ENCODE measurements around the gene UGT1A6. TPM values are rescaled to one million over a fixed set of nuclear protein-coding genes. Genes with fewer than 3 reads are reported as not detected.
"Not testable (repeated sequence)": the region's sequence is repeated elsewhere in the genome, so short reads cannot be mapped to it uniquely, and the experiment has no call there.

Gene UGT1A6
- total and polyA plus RNA-seq, 2 experiments from 2014 or later: not detected

DNA sequence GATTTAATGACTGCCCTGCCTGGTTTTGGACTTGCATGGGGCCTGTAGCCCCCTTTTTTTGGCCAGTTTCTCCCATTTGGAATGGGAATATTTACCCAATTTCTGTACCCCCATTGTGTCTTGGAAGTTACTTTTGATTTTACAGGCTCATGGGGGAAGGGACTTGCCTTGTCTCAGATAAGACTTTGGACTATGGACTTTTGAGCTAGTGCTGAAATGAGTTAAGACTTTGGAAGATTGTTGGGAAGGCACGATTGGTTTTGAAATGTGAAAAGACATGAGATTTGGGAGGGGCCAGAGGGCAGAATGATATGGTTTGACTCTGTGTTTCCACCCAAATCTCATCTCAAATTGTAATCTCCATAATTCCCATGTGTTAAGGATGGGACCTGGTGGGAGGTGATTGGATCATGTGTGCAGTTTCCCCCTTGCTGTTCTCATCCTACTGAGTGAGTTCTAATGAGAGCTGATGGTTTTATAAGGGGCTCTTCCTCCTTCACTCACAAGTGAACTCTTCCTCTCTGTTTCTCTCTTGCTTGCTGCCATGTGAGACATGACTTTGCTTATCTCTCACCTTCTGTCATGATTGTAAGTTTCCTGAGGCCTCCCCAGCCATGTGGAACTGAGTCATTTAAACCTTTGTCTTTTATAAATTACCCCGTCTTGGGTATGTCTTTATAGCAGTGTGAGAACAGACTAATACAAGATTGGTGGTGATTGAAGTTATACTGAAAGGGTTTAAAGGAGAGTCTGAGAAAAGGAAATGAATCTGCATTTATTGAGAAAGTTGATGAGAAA lies 58.7 kb downstream of the UGT1A6 start:
- H3K4me3 Mint-ChIP-seq; ATAC-seq; H2AFZ ChIP-seq; H3K4me2 ChIP-seq; H3K27ac ChIP-seq (ENCODE audit: low read depth); H3K4me1 ChIP-seq (ENCODE audit: insufficient read depth); H3K4me3 ChIP-seq; H3K4me1 Mint-ChIP-seq; H3F3A ChIP-seq (replicated peaks; ENCODE audit: low read depth); H3K27me3 ChIP-seq (ENCODE audit: insufficient read depth); H4K20me1 ChIP-seq (replicated peaks; ENCODE audit: insufficient read depth); H3K9me2 ChIP-seq (ENCODE audit: insufficient read depth); H3K79me2 ChIP-seq (replicated peaks; ENCODE audit: insufficient read depth); H3K27me3 Mint-ChIP-seq (ENCODE audit: insufficient read depth, low read depth, poor library complexity); H3K36me3 ChIP-seq (ENCODE audit: insufficient read depth); DNase-seq (ENCODE audit: low spot score); H3K27ac Mint-ChIP-seq: not testable (repeated sequence)
- H3K9me3 Mint-ChIP-seq: peaks cover 61% of the 10 kb centered on the region
- H3K36me3 Mint-ChIP-seq (ENCODE audit: low read depth): peaks cover 16% of the 10 kb centered on the region

DNA sequence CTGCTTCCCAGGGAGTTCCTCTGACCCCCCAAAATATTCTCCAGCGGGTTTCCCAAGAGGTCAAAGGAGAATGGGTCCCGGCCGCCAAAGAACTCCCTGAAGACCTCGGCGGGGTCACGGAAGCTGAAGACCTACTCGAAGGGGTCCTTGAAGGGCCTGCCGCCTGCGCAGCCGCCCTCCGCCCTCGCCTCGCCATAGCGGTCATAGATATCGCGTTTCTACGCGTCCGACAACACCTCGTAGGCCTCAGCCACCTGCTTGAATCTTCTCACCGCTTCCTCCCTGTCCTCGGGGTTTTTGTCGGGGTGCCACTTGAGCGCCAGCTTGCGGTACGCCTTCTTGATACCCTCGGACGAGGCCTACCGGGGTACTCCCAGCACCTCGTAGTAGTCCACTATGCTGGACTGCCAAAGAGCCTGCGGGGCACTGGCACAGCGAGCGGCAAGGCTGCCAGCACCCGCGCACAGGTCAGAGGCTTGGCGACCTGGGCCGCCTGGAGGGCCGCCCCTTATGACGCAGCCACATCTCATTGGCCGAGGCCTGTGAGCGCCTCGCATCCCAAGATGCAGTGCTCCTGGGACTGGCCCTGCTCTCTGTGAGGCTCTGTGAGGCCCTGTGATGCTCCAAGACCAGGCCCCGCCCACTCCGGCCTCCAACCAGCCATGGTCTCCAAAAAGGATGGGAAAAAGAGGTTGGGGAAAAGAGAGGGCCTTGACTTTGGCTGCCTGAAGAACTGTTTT lies 62.4 kb downstream of the UGT1A6 start:
- peaks cover 8% of the 10 kb centered on the region for H3K36me3 Mint-ChIP-seq (ENCODE audit: low read depth)
- H3K4me3 Mint-ChIP-seq: no peak overlapping the region
- Histone ChIP-seq H3K4me2 (no peak overlapping the region), H2AFZ (no peak overlapping the region), H3K27ac (ENCODE audit: low read depth) (no peak overlapping the region), H3K4me3 (no peak overlapping the region), H3K36me3 (ENCODE audit: insufficient read depth) (no peaks in the 10 kb centered on the region), H3K9me2 (ENCODE audit: insufficient read depth) (peaks cover 4% of the 10 kb centered on the region; the same call in 1 of the 2 replicates), H3F3A (replicated peaks; ENCODE audit: low read depth) (no peaks in the 10 kb centered on the region), H3K79me2 (replicated peaks; ENCODE audit: insufficient read depth) (no peaks in the 10 kb centered on the region), H3K4me1 (ENCODE audit: insufficient read depth) (no peaks in the 10 kb centered on the region), H4K20me1 (replicated peaks; ENCODE audit: insufficient read depth) (no peaks in the 10 kb centered on the region), H3K27me3 (ENCODE audit: insufficient read depth) (no peaks in the 10 kb centered on the region)
- H3K9me3 Mint-ChIP-seq: peaks cover 36% of the 10 kb centered on the region
- no peaks in the 10 kb centered on the region for H3K27me3 Mint-ChIP-seq (ENCODE audit: insufficient read depth, low read depth, poor library complexity)
- DNase-seq (ENCODE audit: low spot score) (no peak), ATAC-seq (no peak)
- H3K27ac Mint-ChIP-seq: no peak overlapping the region
- H3K4me1 Mint-ChIP-seq: no peaks in the 10 kb centered on the region; the same call in 2 of the 3 replicates
- TF ChIP-seq NANOG (IDR thresholded peaks at IDR 0.05; ENCODE audit: borderline replicate concordance) (no peak), POLR2AphosphoS5 (IDR thresholded peaks at IDR 0.05; ENCODE audit: low read depth) (no peak), EZH2 (IDR thresholded peaks at IDR 0.05; ENCODE audit: low read depth, unreplicated experiment) (no peak), CREB1 (CRISPR knock-in tag; IDR thresholded peaks at IDR 0.05; ENCODE audit: low read depth) (no peak), EZH2phosphoT487 (IDR thresholded peaks at IDR 0.05; ENCODE audit: unreplicated experiment) (no peak), JUNB (IDR thresholded peaks at IDR 0.05; ENCODE audit: unreplicated experiment) (no peak)
- TF ChIP-seq, protein P1, sequence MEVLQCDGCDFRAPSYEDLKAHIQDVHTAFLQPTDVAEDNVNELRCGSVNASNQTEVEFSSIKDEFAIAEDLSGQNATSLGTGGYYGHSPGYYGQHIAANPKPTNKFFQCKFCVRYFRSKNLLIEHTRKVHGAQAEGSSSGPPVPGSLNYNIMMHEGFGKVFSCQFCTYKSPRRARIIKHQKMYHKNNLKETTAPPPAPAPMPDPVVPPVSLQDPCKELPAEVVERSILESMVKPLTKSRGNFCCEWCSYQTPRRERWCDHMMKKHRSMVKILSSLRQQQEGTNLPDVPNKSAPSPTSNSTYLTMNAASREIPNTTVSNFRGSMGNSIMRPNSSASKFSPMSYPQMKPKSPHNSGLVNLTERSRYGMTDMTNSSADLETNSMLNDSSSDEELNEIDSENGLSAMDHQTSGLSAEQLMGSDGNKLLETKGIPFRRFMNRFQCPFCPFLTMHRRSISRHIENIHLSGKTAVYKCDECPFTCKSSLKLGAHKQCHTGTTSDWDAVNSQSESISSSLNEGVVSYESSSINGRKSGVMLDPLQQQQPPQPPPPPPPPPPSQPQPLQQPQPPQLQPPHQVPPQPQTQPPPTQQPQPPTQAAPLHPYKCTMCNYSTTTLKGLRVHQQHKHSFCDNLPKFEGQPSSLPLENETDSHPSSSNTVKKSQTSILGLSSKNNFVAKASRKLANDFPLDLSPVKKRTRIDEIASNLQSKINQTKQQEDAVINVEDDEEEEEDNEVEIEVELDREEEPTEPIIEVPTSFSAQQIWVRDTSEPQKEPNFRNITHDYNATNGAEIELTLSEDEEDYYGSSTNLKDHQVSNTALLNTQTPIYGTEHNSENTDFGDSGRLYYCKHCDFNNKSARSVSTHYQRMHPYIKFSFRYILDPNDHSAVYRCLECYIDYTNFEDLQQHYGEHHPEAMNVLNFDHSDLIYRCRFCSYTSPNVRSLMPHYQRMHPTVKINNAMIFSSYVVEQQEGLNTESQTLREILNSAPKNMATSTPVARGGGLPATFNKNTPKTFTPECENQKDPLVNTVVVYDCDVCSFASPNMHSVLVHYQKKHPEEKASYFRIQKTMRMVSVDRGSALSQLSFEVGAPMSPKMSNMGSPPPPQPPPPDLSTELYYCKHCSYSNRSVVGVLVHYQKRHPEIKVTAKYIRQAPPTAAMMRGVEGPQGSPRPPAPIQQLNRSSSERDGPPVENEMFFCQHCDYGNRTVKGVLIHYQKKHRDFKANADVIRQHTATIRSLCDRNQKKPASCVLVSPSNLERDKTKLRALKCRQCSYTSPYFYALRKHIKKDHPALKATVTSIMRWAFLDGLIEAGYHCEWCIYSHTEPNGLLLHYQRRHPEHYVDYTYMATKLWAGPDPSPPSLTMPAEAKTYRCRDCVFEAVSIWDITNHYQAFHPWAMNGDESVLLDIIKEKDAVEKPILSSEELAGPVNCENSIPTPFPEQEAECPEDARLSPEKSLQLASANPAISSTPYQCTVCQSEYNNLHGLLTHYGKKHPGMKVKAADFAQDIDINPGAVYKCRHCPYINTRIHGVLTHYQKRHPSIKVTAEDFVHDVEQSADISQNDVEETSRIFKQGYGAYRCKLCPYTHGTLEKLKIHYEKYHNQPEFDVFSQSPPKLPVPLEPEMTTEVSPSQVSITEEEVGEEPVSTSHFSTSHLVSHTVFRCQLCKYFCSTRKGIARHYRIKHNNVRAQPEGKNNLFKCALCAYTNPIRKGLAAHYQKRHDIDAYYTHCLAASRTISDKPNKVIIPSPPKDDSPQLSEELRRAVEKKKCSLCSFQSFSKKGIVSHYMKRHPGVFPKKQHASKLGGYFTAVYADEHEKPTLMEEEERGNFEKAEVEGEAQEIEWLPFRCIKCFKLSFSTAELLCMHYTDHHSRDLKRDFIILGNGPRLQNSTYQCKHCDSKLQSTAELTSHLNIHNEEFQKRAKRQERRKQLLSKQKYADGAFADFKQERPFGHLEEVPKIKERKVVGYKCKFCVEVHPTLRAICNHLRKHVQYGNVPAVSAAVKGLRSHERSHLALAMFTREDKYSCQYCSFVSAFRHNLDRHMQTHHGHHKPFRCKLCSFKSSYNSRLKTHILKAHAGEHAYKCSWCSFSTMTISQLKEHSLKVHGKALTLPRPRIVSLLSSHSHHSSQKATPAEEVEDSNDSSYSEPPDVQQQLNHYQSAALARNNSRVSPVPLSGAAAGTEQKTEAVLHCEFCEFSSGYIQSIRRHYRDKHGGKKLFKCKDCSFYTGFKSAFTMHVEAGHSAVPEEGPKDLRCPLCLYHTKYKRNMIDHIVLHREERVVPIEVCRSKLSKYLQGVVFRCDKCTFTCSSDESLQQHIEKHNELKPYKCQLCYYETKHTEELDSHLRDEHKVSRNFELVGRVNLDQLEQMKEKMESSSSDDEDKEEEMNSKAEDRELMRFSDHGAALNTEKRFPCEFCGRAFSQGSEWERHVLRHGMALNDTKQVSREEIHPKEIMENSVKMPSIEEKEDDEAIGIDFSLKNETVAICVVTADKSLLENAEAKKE (CRISPR knock-in tag; IDR thresholded peaks at IDR 0.05): no peak
- TF ChIP-seq, protein P2, sequence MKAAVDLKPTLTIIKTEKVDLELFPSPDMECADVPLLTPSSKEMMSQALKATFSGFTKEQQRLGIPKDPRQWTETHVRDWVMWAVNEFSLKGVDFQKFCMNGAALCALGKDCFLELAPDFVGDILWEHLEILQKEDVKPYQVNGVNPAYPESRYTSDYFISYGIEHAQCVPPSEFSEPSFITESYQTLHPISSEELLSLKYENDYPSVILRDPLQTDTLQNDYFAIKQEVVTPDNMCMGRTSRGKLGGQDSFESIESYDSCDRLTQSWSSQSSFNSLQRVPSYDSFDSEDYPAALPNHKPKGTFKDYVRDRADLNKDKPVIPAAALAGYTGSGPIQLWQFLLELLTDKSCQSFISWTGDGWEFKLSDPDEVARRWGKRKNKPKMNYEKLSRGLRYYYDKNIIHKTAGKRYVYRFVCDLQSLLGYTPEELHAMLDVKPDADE (IDR thresholded peaks at IDR 0.05): no peak
- TF ChIP-seq, protein P3, sequence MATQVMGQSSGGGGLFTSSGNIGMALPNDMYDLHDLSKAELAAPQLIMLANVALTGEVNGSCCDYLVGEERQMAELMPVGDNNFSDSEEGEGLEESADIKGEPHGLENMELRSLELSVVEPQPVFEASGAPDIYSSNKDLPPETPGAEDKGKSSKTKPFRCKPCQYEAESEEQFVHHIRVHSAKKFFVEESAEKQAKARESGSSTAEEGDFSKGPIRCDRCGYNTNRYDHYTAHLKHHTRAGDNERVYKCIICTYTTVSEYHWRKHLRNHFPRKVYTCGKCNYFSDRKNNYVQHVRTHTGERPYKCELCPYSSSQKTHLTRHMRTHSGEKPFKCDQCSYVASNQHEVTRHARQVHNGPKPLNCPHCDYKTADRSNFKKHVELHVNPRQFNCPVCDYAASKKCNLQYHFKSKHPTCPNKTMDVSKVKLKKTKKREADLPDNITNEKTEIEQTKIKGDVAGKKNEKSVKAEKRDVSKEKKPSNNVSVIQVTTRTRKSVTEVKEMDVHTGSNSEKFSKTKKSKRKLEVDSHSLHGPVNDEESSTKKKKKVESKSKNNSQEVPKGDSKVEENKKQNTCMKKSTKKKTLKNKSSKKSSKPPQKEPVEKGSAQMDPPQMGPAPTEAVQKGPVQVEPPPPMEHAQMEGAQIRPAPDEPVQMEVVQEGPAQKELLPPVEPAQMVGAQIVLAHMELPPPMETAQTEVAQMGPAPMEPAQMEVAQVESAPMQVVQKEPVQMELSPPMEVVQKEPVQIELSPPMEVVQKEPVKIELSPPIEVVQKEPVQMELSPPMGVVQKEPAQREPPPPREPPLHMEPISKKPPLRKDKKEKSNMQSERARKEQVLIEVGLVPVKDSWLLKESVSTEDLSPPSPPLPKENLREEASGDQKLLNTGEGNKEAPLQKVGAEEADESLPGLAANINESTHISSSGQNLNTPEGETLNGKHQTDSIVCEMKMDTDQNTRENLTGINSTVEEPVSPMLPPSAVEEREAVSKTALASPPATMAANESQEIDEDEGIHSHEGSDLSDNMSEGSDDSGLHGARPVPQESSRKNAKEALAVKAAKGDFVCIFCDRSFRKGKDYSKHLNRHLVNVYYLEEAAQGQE (IDR thresholded peaks at IDR 0.05; ENCODE audit: unreplicated experiment): no peak

Measured in GM23338 (cell line).